DLD1 (cell line): ENCODE measurements around the gene STRIP2.
"Not testable (repeated sequence)": the region's sequence is repeated elsewhere in the genome, so short reads cannot be mapped to it uniquely, and the experiment has no call there.

Experiments
- in situ Hi-C: cut with HindIII; loops from 2 replicates; pipeline ENCODE4 v1.10.0; 2017; ENCODE audit warnings: low sequenced_read_pairs

The STRIP2 gene

DNA sequence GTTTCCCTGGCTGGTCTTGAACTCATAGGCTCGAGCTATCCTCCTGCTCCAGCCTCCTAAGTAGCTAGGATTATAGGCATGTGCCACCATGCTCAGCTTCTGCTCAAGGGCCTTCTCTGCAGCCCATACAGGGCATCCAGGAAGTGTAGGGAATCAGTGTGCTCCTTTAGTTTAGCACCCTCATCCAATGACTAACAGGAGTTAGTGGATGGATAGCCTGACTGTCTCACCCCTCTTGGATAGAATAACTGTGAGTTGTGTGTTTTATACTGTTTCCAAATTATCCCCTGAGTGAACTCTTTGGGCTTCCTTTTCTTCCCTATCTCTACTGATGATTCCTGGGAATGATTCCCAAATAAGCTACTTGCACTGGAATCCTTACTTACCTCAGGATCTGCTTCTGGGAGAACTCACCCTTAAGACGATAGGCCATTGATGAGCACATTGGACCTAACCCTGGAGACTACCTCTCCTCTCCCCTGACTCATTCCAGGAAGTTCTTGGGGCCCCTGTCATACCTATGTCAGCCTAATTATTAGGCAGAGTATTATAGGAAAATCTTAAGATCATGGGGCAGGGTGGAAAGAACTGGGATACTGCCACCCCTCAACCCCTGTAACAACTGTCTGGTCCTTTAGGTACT lies 18.5 kb downstream of the STRIP2 start:
- in situ Hi-C loops = loop anchor here (25.0 kb wide), 1 partner anchor 560 kb away; no protein-coding TSS in a partner anchor

DNA sequence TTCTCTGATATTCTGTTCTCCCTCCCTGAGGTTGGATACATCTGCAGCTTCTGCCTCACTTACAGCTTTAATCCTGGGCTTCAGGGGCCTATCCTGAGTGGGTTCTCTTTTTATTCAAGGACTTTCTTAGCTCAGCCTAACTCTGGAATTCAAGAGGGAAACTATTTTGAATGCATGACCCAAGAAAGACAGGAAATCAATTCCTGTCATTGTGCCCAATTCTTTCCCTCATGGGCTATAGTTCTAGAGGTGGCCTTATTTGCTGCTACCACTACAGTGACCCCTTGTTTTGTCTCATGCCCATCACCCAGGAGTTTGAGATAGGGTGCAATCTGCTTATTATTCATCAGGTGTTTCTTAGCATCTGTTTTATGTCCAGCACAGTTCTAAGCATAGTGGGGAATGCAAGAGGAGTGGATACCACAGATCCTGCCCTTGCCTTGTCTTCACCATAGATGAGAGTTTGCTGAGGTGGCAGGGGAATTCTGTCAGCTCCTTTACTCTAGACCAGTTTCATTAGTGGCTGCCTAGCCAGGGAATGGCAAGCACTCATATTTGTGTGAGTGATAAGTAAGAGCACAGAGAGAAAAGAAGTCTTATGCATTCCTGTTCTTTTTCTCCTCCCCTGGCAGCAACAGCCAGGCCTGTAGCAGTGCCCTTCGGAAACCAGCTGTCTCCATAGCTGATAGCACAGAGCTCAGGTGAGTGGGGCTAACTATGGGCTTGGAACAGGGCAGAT lies 19.4 kb downstream of the STRIP2 start:
- in situ Hi-C loops = loop anchor here (25.0 kb wide), 1 partner anchor 559 kb away; no protein-coding TSS in a partner anchor

DNA sequence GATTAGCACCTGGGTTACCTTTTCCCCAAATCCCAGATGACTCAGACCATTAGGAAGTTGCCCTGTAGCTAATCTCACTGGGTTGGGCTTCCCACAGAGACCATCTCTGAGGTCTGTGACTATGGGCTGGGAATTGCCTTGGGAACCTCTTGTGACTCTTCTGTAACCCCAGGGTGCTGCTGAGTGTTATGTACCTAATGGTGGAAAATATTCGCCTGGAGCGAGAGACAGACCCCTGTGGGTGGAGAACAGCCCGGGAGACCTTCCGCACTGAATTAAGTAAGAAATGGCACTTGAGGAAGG lies 20.0 kb downstream of the STRIP2 start:
- in situ Hi-C loops = loop anchor here (25.0 kb wide), 1 partner anchor 558 kb away; no protein-coding TSS in a partner anchor

DNA sequence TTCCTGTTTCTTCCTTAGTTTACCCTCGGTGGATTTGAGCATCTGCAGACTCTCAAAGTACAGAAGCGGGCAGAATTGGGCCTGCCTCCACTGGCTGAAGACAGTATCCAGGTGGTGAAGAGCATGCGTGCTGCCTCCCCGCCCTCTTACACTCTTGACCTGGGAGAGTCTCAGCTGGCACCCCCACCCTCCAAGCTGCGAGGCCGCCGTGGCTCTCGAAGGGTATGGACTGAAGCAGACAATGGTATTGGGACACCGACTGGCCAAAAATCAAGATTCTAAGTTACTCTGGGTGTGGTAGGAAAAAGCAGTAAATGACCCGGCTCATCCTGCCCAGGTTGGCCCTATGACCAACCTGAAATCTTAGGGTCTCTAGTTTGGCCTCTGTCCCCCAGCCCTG lies 22.2 kb downstream of the STRIP2 start:
- in situ Hi-C loops = loop anchor here (25.0 kb wide), 1 partner anchor 556 kb away; no protein-coding TSS in a partner anchor

DNA sequence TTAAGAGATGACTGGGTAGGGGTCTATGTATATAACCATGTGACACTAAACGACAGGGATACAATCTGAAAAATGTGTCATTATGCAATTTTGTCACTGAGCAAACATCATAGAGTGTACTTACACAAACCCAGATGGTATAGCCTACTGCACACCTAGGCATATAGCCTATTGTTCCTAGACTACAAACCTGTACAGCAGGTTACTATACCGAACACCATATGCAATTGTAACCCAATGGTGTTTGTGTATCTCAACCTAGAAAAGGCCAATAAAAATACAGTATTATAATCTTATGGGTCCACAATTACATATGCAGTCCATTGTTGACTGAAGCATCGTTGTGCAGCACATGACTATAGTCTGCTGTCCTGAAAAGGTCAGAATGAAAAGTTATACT lies 22.9 kb downstream of the STRIP2 start:
- in situ Hi-C loops = loop anchor here (25.0 kb wide), 1 partner anchor 555 kb away; no protein-coding TSS in a partner anchor

DNA sequence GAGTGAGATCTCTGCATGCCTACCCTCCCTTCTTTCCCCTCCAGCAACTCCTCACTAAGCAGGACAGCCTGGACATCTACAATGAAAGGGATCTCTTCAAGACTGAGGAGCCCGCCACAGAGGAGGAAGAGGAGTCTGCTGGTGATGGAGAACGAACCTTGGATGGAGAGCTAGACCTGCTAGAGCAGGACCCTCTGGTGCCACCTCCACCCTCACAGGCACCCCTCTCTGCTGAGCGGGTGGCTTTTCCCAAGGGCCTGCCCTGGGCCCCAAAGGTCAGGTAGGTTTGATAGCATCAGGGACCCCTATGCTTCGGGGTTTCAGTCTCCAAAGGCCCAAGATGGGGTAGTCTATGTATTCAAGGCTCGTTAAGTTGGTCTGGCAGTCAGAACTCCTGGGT lies 23.9 kb downstream of the STRIP2 start:
- in situ Hi-C loops = loop anchor here (25.0 kb wide), 1 partner anchor 554 kb away; no protein-coding TSS in a partner anchor

DNA sequence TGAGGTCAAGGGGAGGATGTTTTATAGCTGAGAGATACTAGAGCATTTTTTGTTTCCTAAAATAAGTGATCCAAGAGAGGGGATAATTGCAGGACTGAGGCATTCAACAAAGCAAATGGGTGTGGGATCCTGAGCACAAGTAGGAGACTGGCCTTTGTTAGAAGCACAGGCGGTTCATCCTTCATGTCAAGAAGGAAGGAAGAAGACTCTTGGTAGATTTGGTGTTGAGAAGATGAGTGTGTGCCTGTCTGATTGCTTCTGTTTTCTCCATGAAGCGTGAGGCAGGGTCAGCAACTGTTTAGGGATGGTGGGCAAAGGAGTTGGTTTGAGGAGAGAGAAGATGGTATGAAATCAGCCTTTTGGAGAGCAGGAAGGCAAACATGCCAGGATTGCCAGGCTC lies 27.6 kb downstream of the STRIP2 start:
- in situ Hi-C loops = loop anchor here (25.0 kb wide), 1 partner anchor 550 kb away; no protein-coding TSS in a partner anchor

DNA sequence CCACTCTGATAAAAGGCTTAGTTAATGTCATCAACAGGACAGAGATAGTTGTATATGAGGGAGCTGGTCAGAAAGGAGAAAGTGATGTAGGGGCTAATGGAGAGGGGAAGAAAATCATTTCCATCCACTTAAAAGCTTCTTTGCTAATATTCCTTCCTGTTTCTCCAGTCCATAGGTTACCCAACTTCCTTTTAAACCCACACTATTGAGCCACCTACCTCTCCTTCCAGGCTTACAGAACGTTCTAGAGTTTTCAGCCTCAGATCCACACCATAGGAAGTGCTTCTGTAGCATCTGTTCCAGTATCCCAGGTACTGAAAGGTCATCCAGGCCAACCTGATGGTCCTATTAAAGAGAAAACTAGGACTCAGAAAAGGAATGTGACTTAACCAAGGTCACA lies 28.2 kb downstream of the STRIP2 start:
- in situ Hi-C loops = loop anchor here (25.0 kb wide), 1 partner anchor 550 kb away; no protein-coding TSS in a partner anchor

DNA sequence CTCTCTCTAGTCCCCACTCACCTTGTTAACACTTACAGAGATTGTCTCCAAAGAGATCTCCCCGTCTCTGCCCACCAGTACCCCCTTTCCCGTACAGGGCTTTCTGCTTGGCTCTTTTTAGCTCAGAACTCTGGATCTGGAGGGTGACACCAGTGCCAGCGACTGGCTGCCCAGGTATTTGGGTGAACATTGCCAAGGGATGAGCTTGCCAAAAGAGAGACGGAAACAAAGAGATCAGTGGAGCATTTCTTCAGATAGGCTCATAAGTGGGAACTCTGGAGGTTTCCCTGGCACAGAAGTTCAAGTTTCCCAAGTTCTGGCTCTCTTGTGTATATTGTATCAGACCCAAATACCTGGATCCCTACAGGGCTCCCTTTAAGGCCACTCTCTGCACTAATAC lies 30.0 kb downstream of the STRIP2 start:
- in situ Hi-C loops = loop anchor here (25.0 kb wide), 1 partner anchor 548 kb away; no protein-coding TSS in a partner anchor

DNA sequence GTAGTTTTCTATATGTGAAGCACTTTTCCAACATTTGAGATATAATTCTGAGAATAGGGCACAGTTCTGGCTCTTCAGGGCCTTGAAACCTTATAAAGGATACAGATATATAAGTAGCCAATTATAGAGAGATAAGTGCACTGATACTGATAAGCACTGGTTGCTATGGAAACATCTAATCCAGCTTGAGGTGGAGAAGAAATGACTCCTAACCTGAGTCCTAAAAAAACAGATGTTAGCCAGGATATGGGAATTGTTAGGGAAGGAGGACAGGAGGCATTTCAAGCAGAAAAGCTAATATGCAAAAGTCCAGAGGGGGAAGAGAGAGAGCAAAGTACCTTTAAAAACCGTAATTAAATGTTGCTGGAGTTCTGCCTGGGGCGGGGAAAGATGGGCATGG lies 30.8 kb downstream of the STRIP2 start:
- in situ Hi-C loops = loop anchor here (25.0 kb wide), 1 partner anchor 547 kb away; no protein-coding TSS in a partner anchor

DNA sequence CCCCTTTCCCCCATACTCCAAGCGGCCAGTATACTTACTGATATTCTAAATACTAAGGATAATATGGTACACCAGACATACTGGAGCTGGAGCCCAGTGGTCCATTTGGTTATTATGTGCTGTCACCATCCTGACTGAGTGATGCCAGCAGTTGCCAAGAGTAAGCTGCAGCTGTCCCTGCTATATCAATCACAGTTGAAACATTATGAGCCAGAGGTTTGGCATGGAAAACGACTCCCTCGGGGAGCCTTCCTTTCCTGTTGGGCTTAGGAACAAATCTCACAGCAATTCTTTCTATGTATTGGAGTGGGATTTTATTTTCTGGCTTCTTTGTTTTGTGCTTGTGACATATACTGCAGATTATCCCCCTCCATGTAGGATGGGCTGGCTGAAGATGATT lies 32.6 kb downstream of the STRIP2 start:
- in situ Hi-C loops = loop anchor here (25.0 kb wide), 1 partner anchor 546 kb away; no protein-coding TSS in a partner anchor

DNA sequence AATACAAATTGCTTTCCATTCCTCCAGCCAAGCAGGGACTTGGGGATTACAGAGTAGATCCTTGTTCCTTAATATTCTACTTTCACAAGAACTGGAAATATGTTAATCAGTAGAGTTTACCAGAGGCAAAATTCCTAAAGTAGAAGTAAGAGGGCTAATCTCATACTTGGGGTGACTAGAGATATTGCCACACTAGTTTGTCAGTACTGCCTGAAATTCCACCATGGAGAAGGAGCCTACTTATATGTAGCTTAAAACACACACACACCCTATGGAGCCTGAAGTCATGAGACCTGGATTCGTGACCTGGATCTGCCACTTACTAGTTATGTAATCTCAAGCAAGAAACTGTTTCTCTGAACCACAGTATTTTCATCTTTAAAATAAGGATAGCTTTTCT lies 33.9 kb downstream of the STRIP2 start:
- in situ Hi-C loops = loop anchor here (25.0 kb wide), 1 partner anchor 544 kb away; no protein-coding TSS in a partner anchor

DNA sequence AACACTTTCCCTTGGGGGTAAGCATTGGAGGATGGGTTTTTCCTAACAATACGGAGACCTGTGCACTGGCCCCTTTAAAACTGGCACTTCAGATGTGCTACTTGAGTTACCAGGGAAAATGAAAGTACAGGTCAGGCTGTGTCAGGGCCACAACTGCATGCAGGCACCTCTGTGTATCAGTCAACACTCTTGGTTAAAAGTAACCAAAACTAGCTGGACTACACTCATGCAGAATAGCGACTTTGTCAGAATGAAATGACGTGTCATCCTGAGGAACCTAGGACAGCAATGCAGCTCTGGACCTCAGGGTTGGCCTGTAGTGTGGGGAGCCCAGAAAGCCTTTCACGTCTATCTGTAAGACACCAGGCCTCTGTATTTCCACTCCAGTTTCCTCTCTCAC lies 34.3 kb downstream of the STRIP2 start:
- in situ Hi-C loops = loop anchor here (25.0 kb wide), 1 partner anchor 544 kb away; no protein-coding TSS in a partner anchor

DNA sequence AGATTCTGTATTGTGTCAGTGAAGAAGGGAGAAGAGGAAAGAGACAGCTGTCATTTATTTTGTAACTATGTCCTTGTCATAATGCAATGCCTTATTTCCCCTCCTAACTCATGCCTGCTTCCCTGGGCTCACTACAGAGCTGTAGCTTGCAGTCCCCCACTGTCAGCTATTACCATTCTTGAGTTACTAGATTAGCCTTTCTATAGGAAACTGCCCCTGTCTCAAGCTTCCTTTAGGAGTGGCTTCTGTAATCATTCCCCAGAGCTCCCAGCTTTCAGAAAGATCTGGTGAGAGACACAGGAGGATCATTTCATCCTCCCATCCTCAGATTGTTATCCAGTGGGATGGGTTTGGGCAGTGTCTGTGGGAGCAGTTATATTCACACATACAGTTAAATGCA lies 35.7 kb downstream of the STRIP2 start:
- in situ Hi-C loops = loop anchor here (25.0 kb wide), 1 partner anchor 542 kb away; no protein-coding TSS in a partner anchor

DNA sequence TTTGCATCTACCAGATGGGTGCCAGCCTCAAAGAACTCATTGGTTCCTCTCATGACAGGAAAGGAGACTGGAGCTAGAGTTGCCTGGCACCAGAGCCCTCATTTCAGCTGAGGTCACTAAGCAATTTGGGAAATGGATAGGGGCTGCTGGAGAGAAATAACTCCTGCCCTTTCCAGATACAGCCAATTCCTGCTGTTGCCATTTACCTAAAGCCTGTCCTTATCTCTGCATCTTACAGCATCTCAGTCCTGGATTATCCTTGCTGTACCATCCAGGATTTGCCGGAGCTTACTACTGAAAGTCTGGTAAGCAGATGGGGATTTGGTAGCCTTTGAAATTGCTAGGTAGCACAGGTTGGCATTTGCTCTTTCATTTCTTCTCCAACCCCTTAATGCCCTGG lies 36.2 kb downstream of the STRIP2 start:
- in situ Hi-C loops = loop anchor here (25.0 kb wide), 1 partner anchor 542 kb away; no protein-coding TSS in a partner anchor

DNA sequence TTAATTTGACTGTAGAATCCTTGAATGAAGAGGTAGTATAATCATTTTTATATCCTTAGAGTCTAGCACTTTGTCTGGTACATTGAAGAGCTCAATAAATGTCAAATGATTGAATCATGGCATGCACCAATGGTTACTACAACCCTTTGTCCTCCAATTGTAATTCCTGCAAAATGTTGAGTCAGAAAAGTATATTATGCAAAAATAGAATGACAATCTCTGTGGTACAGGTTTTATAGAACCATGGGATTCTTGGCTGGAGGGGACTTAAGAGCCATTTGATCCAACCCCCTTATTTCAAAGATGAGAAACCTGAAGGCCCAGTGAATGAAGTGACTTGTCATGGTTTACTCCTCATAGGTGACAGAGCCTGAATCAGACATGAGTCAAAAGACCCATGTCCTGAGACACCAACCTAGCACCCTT lies 37.2 kb downstream of the STRIP2 start:
- in situ Hi-C loops = loop anchor here (25.0 kb wide), 1 partner anchor 541 kb away; no protein-coding TSS in a partner anchor

DNA sequence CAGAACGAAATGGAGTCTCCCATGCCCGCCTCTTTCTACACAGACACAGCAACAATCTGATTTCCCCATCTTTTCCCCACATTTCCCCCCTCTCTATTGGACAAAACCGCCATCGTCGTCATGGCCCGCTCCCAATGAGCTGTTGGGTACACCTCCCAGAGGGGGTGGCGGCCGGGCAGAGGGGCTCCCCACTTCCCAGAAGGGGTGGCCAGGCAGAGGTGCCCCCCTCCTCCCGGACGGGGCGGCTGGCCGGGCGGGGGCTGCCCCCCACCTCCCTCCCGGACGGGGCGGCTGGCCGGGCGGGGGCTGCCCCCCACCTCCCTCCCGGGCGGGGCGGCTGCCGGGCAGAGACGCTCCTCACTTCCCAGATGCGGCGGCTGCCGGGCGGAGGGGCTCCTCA lies 41.7 kb downstream of the STRIP2 start:
- in situ Hi-C loops = not testable (repeated sequence)

DNA sequence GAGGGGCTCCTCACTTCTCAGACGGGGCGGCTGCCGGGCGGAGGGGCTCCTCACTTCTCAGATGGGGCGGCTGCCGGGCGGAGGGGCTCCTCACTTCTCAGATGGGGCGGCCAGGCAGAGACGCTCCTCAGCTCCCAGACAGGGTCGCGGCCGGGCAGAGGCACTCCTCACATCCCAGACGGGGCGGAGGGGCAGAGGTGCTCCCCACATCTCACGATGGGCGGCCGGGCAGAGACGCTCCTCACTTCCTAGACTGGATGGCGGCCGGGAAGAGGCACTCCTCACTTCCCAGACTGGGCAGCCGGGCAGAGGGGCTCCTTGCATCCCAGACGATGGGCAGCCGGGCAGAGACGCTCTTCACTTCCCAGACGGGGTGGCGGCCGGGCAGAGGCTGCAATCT lies 42.2 kb downstream of the STRIP2 start:
- in situ Hi-C loops = not testable (repeated sequence)

DNA sequence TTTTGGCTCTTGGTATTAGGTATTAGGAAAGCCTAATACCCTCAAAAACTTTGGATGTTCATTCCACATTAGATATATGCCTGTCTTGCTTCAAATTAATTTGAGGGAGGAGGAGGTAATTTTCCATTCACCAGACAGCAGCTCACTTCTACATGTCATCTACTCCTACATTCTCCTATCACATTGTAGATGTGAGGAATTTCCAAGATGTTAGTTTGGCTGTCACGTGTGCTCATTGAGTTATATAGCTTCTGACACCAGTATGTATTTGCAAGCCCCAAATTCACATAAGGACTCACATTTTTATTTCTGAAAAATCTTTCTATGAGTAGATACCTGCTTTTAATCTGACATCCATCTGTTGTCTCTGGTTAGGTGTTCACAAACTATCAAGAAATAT lies 45.6 kb downstream of the STRIP2 start:
- in situ Hi-C loops = no loop called here

DNA sequence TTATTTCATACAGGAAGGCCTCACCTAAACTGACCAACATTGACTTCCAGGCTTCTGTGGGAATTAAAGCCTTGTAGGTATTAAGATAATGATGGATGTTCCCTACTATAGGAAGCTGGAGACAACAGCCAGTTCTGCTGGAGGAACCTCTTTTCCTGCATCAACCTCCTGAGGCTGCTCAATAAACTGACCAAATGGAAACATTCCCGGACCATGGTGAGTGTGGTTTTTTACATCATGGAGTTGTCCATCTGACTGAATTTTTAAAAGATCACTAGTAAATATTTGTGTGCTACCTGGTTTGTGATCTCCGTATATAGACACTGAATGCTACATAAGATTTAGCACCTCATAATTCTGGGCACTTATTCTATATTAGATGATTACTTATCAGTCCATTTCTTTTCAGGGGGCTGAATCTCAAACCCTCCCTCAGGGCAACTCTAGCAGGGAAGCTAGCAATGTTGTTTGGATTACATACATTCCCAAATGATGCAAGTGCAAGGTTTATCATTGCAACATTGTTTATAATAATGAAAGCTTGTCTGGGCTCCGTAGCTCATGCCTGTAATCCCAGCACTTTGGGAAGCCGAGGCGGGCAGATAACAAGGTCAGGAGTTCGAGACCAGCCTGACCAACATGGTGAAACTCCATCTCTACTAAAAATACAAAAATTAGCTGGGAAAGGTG lies 46.6 kb downstream of the STRIP2 start:
- in situ Hi-C loops = no loop called here

DNA sequence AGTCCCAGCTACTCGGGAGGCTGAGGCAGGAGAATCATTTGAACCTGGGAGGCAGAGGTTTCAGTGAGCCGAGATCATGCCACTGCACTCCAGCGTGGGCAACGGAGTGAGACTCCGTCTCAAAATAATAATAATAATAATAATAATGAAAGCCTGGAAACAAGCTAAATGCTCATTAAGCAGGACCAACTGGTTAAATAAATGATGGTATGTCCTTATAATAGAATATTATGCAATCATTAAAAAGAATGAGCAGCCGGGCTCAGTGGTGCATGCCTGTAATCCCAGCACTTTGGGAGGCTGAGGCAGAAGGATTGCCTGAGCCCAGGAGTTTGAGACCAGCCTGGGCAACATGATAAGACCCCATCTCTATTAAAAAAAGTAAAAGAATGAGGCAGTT lies 47.1 kb downstream of the STRIP2 start:
- in situ Hi-C loops = not testable (repeated sequence)
